Measurements from ENCODE around the gene PIGC.

PIGC gene

DNA sequence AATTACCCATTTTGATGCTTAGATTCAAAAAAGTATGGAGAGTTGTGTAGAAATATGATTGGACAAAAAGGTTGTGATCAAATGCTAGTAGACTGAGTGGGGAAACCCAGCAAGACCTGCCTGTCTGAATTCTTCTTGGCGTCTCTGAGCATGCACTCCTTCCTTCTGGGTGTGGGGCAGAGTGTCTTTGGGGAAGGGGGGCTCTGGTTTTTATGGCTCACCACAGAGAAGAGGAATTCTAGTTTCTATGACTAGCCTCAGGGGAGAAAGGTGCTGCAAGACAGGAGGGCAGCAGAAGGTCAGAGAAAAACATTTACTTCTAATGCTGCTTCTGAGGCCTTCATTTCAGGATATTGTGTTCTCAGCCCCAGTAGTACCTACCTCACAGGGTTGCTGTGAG is 33.9 kb upstream of the PIGC start:
- Histone ChIP-seq H3K4me2 (ENCODE audit: low read length) (no peak overlapping the region), H3K4me3 (ENCODE audit: low read length) (no peak overlapping the region), H3K27me3 (ENCODE audit: control insufficient read depth, insufficient read depth, low read length) (peaks cover 12% of the 10 kb centered on the region), H3K4me1 (ENCODE audit: control insufficient read depth, insufficient read depth, low read length) (no peaks in the 10 kb centered on the region), H3K36me3 (ENCODE audit: insufficient read depth, low read length) (no peaks in the 10 kb centered on the region), H3K9me3 (replicated peaks; ENCODE audit: low read length) (no peaks in the 10 kb centered on the region), H3K9ac (ENCODE audit: low read depth, low read length) (no peak overlapping the region)

DNA sequence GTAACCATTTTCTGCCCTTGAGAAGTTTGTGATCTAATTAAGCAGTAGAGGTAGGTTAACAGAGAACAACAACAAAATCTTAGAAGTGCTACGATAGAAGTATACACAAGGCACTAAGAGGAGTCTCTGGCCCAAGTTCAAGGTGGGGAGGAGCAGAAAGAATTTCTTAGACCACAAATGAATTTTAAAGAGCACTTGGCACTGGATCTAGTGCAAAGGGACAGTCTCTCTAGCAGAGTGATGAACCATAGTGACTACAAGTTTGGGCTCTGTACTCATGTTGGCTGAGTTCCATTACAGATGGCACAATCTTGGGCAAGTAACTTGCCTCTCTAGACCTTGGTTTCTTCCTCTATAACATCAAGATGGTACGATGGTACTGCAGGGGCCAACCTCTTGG is 33.3 kb upstream of the PIGC start:
- H3K4me3 ChIP-seq (ENCODE audit: low read length): no peak overlapping the region
- no peak overlapping the region for H3K4me2 ChIP-seq (ENCODE audit: low read length)
- H3K9me3 ChIP-seq (replicated peaks; ENCODE audit: low read length): no peaks in the 10 kb centered on the region
- no peaks in the 10 kb centered on the region for H3K36me3 ChIP-seq (ENCODE audit: insufficient read depth, low read length)
- H3K9ac ChIP-seq (ENCODE audit: low read depth, low read length): no peak overlapping the region
- H3K27me3 ChIP-seq (ENCODE audit: control insufficient read depth, insufficient read depth, low read length): peaks cover 12% of the 10 kb centered on the region
- H3K4me1 ChIP-seq (ENCODE audit: control insufficient read depth, insufficient read depth, low read length): no peaks in the 10 kb centered on the region

DNA sequence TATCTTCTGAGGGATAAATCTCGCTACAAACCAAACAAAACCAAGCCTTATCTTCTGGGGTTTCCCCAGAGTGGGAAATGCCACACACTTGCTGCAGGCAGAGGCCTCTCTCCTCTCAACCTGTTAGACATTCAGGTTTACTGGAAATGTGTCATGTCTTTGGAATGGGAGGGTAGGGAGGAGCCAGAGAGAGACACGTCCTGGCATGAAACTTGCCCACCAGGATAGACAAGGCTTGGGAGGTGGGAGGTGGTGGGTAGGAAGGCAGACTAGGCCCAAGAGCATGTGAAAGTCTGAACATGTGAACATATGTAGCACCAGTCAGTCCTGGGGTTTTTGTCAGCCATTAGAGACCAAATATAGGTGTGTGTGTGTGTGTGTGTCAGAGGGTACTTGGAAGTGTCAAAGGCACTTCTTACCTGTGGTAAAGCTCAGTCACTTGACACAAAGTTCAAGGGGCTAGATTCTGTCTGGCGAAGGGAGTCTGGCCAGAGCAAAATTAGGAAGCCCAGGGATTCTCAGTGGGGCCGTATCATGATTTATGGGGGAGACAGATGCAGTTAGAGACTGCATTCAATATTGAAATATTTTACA is 32.4 kb upstream of the PIGC start:
- H3K9ac ChIP-seq (ENCODE audit: low read depth, low read length): no peak overlapping the region
- H3K9me3 ChIP-seq (replicated peaks; ENCODE audit: low read length): no peaks in the 10 kb centered on the region
- no peak overlapping the region for H3K4me3 ChIP-seq (ENCODE audit: low read length)
- H3K4me1 ChIP-seq (ENCODE audit: control insufficient read depth, insufficient read depth, low read length): no peaks in the 10 kb centered on the region
- H3K27me3 ChIP-seq (ENCODE audit: control insufficient read depth, insufficient read depth, low read length): peaks cover 8% of the 10 kb centered on the region
- no peaks in the 10 kb centered on the region for H3K36me3 ChIP-seq (ENCODE audit: insufficient read depth, low read length)
- H3K4me2 ChIP-seq (ENCODE audit: low read length): no peak overlapping the region

GRCh38 chr1:172473842-172474241 is 30.0 kb upstream of the PIGC start:
- Histone ChIP-seq H3K36me3 (ENCODE audit: insufficient read depth, low read length) (no peaks in the 10 kb centered on the region), H3K9me3 (replicated peaks; ENCODE audit: low read length) (no peaks in the 10 kb centered on the region), H3K4me2 (ENCODE audit: low read length) (no peak overlapping the region), H3K9ac (ENCODE audit: low read depth, low read length) (no peak overlapping the region), H3K4me1 (ENCODE audit: control insufficient read depth, insufficient read depth, low read length) (no peaks in the 10 kb centered on the region), H3K4me3 (ENCODE audit: low read length) (no peak overlapping the region), H3K27me3 (ENCODE audit: control insufficient read depth, insufficient read depth, low read length) (peaks cover 5% of the 10 kb centered on the region)

GRCh38 chr1:172473302-172473701 is 29.4 kb upstream of the PIGC start:
- Histone ChIP-seq H3K27me3 (ENCODE audit: control insufficient read depth, insufficient read depth, low read length) (peaks cover 5% of the 10 kb centered on the region), H3K4me3 (ENCODE audit: low read length) (no peak overlapping the region), H3K4me1 (ENCODE audit: control insufficient read depth, insufficient read depth, low read length) (no peaks in the 10 kb centered on the region), H3K9ac (ENCODE audit: low read depth, low read length) (no peak overlapping the region), H3K4me2 (ENCODE audit: low read length) (no peak overlapping the region), H3K9me3 (replicated peaks; ENCODE audit: low read length) (no peaks in the 10 kb centered on the region), H3K36me3 (ENCODE audit: insufficient read depth, low read length) (no peaks in the 10 kb centered on the region)

GRCh38 chr1:172472495-172472894 is 28.6 kb upstream of the PIGC start:
- Histone ChIP-seq H3K4me2 (ENCODE audit: low read length) (no peak overlapping the region), H3K9me3 (replicated peaks; ENCODE audit: low read length) (no peaks in the 10 kb centered on the region), H3K9ac (ENCODE audit: low read depth, low read length) (no peak overlapping the region), H3K4me1 (ENCODE audit: control insufficient read depth, insufficient read depth, low read length) (no peaks in the 10 kb centered on the region), H3K36me3 (ENCODE audit: insufficient read depth, low read length) (no peaks in the 10 kb centered on the region), H3K4me3 (ENCODE audit: low read length) (no peak overlapping the region), H3K27me3 (ENCODE audit: control insufficient read depth, insufficient read depth, low read length) (peaks cover 5% of the 10 kb centered on the region)

GRCh38 chr1:172471666-172472065 is 27.8 kb upstream of the PIGC start:
- H3K4me1 ChIP-seq (ENCODE audit: control insufficient read depth, insufficient read depth, low read length): no peaks in the 10 kb centered on the region
- no peak overlapping the region for H3K9ac ChIP-seq (ENCODE audit: low read depth, low read length)
- no peaks in the 10 kb centered on the region for H3K9me3 ChIP-seq (replicated peaks; ENCODE audit: low read length)
- peaks cover 5% of the 10 kb centered on the region for H3K27me3 ChIP-seq (ENCODE audit: control insufficient read depth, insufficient read depth, low read length)
- H3K4me3 ChIP-seq (ENCODE audit: low read length): no peak overlapping the region
- H3K4me2 ChIP-seq (ENCODE audit: low read length): no peak overlapping the region
- no peaks in the 10 kb centered on the region for H3K36me3 ChIP-seq (ENCODE audit: insufficient read depth, low read length)

- H3K9me3 ChIP-seq (replicated peaks; ENCODE audit: low read length): no peaks in the 10 kb centered on the region
- H3K27me3 ChIP-seq (ENCODE audit: control insufficient read depth, insufficient read depth, low read length): peaks cover 5% of the 10 kb centered on the region
- no peaks in the 10 kb centered on the region for H3K4me1 ChIP-seq (ENCODE audit: control insufficient read depth, insufficient read depth, low read length)
- H3K4me2 ChIP-seq (ENCODE audit: low read length): no peak overlapping the region
- no peak overlapping the region for H3K4me3 ChIP-seq (ENCODE audit: low read length)
- H3K36me3 ChIP-seq (ENCODE audit: insufficient read depth, low read length): no peaks in the 10 kb centered on the region
- H3K9ac ChIP-seq (ENCODE audit: low read depth, low read length): no peak overlapping the region
Measured at GRCh38 chr1:172470149-172470548, 26.3 kb upstream of the PIGC start.

GRCh38 chr1:172469717-172470116 is 25.8 kb upstream of the PIGC start:
- no peak overlapping the region for H3K4me2 ChIP-seq (ENCODE audit: low read length)
- no peaks in the 10 kb centered on the region for H3K9me3 ChIP-seq (replicated peaks; ENCODE audit: low read length)
- H3K27me3 ChIP-seq (ENCODE audit: control insufficient read depth, insufficient read depth, low read length): peaks cover 5% of the 10 kb centered on the region
- no peaks in the 10 kb centered on the region for H3K36me3 ChIP-seq (ENCODE audit: insufficient read depth, low read length)
- no peak overlapping the region for H3K9ac ChIP-seq (ENCODE audit: low read depth, low read length)
- H3K4me3 ChIP-seq (ENCODE audit: low read length): no peak overlapping the region
- no peaks in the 10 kb centered on the region for H3K4me1 ChIP-seq (ENCODE audit: control insufficient read depth, insufficient read depth, low read length)

DNA sequence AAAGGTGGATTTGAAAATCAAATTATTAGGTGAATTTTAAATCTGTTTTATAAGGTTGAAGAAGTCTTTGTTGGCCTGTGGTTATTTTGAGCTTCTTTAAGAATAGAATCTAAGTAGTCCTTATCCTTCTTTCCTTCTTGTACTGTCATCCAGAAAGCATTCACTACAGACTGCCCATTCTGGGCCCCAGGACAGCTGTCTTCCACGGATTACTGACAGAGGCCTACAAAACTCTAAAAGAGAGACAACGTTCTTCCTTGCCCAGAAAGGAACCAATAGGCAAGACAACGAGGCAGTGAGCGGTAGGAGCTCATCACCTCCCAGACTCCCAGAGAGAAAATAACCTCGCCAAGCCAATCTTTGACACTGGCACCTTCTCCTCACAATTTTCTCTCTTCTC is 24.4 kb upstream of the PIGC start:
- H3K9ac ChIP-seq (ENCODE audit: low read depth, low read length): no peak overlapping the region
- no peaks in the 10 kb centered on the region for H3K4me1 ChIP-seq (ENCODE audit: control insufficient read depth, insufficient read depth, low read length)
- H3K27me3 ChIP-seq (ENCODE audit: control insufficient read depth, insufficient read depth, low read length): peaks cover 3% of the 10 kb centered on the region
- H3K9me3 ChIP-seq (replicated peaks; ENCODE audit: low read length): no peaks in the 10 kb centered on the region
- no peaks in the 10 kb centered on the region for H3K36me3 ChIP-seq (ENCODE audit: insufficient read depth, low read length)
- no peak overlapping the region for H3K4me3 ChIP-seq (ENCODE audit: low read length)
- no peak overlapping the region for H3K4me2 ChIP-seq (ENCODE audit: low read length)

DNA sequence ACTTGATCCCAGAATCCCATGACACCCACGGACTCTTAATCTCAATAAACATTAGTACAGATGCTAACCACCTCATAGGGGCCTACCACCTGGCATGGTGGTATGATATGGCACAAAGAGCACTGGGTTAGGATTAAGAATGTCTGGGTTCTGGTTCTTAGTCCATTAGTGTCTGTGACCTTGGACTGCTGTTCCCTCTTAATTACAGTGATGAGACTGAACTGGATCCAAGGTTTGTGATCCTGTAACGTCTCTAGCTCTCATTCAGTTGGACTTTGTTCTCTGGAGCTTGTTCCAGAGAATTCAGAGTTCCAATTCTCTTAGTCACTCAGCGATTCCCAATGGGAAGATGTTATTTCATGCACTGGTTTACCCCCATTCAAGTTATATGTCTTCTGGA is 23.6 kb upstream of the PIGC start:
- Histone ChIP-seq H3K9me3 (replicated peaks; ENCODE audit: low read length) (no peaks in the 10 kb centered on the region), H3K9ac (ENCODE audit: low read depth, low read length) (no peak overlapping the region), H3K4me3 (ENCODE audit: low read length) (no peak overlapping the region), H3K27me3 (ENCODE audit: control insufficient read depth, insufficient read depth, low read length) (no peaks in the 10 kb centered on the region), H3K4me1 (ENCODE audit: control insufficient read depth, insufficient read depth, low read length) (no peaks in the 10 kb centered on the region), H3K4me2 (ENCODE audit: low read length) (no peak overlapping the region), H3K36me3 (ENCODE audit: insufficient read depth, low read length) (no peaks in the 10 kb centered on the region)

DNA sequence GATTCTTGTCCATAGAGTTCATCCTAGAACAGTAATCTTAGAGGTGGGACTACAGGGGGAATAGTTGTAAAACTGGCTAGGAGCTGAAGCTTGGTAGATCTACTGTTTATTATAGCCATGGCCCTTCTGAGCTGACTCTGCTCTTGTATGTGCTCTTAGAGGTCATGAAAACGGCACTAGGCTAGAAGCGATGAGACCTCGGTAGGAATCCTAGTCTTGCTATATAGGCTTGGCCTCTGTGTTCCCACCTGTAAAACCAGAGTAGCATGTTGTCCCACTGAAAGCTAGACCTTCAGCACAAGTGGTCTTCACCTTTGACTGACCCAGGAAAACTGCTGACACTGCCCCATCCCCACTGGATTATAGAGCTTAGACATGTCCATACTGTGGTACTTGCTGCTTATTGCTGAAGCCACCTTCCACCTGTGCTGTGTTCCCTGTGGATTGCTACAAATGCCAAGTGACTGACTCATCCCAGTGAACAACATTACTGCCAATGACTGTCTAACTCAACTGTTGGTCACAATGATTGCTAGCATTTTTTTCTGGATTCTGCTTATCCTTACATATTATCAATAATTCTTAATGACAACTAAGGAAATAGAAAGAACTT is 23.0 kb upstream of the PIGC start:
- H3K4me2 ChIP-seq (ENCODE audit: low read length): no peak overlapping the region
- H3K27me3 ChIP-seq (ENCODE audit: control insufficient read depth, insufficient read depth, low read length): no peaks in the 10 kb centered on the region
- H3K4me1 ChIP-seq (ENCODE audit: control insufficient read depth, insufficient read depth, low read length): no peaks in the 10 kb centered on the region
- H3K4me3 ChIP-seq (ENCODE audit: low read length): no peak overlapping the region
- no peaks in the 10 kb centered on the region for H3K36me3 ChIP-seq (ENCODE audit: insufficient read depth, low read length)
- no peaks in the 10 kb centered on the region for H3K9me3 ChIP-seq (replicated peaks; ENCODE audit: low read length)
- no peak overlapping the region for H3K9ac ChIP-seq (ENCODE audit: low read depth, low read length)

Data from skeletal muscle satellite cell (primary cell).